IMR-90 (cell line): ENCODE measurements around the gene CHD3. TPM values are rescaled to one million over a fixed set of nuclear protein-coding genes. Genes with fewer than 3 reads are reported as not detected.

Experiments used
- ATAC-seq: fragments of 200-7000 bp; cut with Tn5 transposase; 2 replicates; pipeline ENCODE4 v1.9.1; 2020; ENCODE audit warnings: low read depth, mild to moderate bottlenecking, moderate library complexity
- BruUV-seq: library from RNA; stranded (reverse); fragments of 400-500 nt; replicated peaks from 2 replicates; lab custom pipeline; 2021; lab: Mats Ljungman, UMichigan
- CTCF ChIA-PET: fragments of 300-600 bp; formaldehyde crosslinking; extraction: SDS; loops from one replicate; lab custom pipeline; 2021; ENCODE audit warnings: antibody characterized with exemption; lab: Yijun Ruan, JAX
- POLR2A ChIA-PET: fragments of 300-600 bp; sonication (Branson Sonifier 250); formaldehyde crosslinking; loops from one replicate; lab custom pipeline; 2022; ENCODE audit warnings: antibody characterized with exemption; ENCODE audit not compliant: unreplicated experiment; lab: Charles Lee
- DNase-seq: peaks from one replicate; pipeline ENCODE4 v3.0.0; 2013
- H2AFZ ChIP-seq: replicated peaks from 2 replicates; pipeline ENCODE3; 2013; ENCODE audit warnings: low read length, mild to moderate bottlenecking; ENCODE audit not compliant: poor library complexity
- H2AK5ac ChIP-seq: 2 replicates; pipeline ENCODE4 v1.6.1; 2013; ENCODE audit warnings: low read depth, low read length, inconsistent platforms
- H2AK9ac ChIP-seq: replicated peaks from 2 replicates; pipeline ENCODE3; 2013; ENCODE audit warnings: mild to moderate bottlenecking, low read depth, low read length, moderate library complexity; ENCODE audit not compliant: poor library complexity
- H2BK120ac ChIP-seq: 2 replicates; pipeline ENCODE4 v1.6.1; 2013; ENCODE audit warnings: low read depth, low read length, inconsistent platforms
- H2BK15ac ChIP-seq: 3 replicates; pipeline ENCODE4 v1.6.1; 2013; ENCODE audit warnings: low read depth, low read length, inconsistent platforms
- H2BK20ac ChIP-seq: 2 replicates; pipeline ENCODE4 v1.6.1; 2013; ENCODE audit warnings: low read depth, mild to moderate bottlenecking, inconsistent platforms, low read length, moderate library complexity
- H2BK5ac ChIP-seq: 2 replicates; pipeline ENCODE4 v1.6.1; 2013; ENCODE audit warnings: mild to moderate bottlenecking, low read depth, low read length, inconsistent platforms; ENCODE audit not compliant: poor library complexity, severe bottlenecking
- H3K14ac ChIP-seq: replicated peaks from 2 replicates; pipeline ENCODE4 v1.6.1; 2013; ENCODE audit warnings: low read depth, low read length, inconsistent platforms
- H3K18ac ChIP-seq: 2 replicates; pipeline ENCODE4 v1.6.1; 2013; ENCODE audit warnings: low read depth, low read length, control low read depth
- H3K23ac ChIP-seq: 2 replicates; pipeline ENCODE4 v1.6.1; 2013; ENCODE audit warnings: low read depth, low read length, inconsistent platforms
- H3K27ac ChIP-seq: 2 replicates; pipeline ENCODE4 v1.5.1; 2013; ENCODE audit warnings: mild to moderate bottlenecking, control low read depth, low read length; ENCODE audit not compliant: insufficient read depth
- H3K27me3 ChIP-seq: 2 replicates; pipeline ENCODE4 v1.6.1; 2013; ENCODE audit warnings: low read length; ENCODE audit not compliant: control insufficient read depth, insufficient read depth
- H3K36me3 ChIP-seq: 2 replicates; pipeline ENCODE4 v1.6.1; 2013; ENCODE audit warnings: low read length, mixed read lengths; ENCODE audit not compliant: control insufficient read depth, insufficient read depth
- H3K4ac ChIP-seq: 2 replicates; pipeline ENCODE4 v1.6.1; 2013; ENCODE audit warnings: low read depth, low read length, inconsistent platforms
- H3K4me1 ChIP-seq: 2 replicates; pipeline ENCODE4 v1.6.1; 2013; ENCODE audit warnings: low read length, mixed read lengths; ENCODE audit not compliant: control insufficient read depth, insufficient read depth
- H3K4me2 ChIP-seq: 2 replicates; pipeline ENCODE4 v1.6.1; 2013; ENCODE audit warnings: low read depth, mild to moderate bottlenecking, control low read depth, low read length, moderate library complexity
- H3K4me3 ChIP-seq: 2 replicates; pipeline ENCODE4 v1.5.1; 2013; ENCODE audit warnings: low read depth, mild to moderate bottlenecking, control low read depth, low read length, moderate library complexity; ENCODE audit not compliant: insufficient read depth
- H3K56ac ChIP-seq: 2 replicates; pipeline ENCODE4 v1.6.1; 2013; ENCODE audit warnings: low read length, inconsistent platforms; ENCODE audit not compliant: insufficient read depth; ENCODE audit errors: extremely low read depth
- H3K79me1 ChIP-seq, 2 experiments: 2 replicates each; pipeline ENCODE4 v1.6.1; 2013; ENCODE audit warnings: low read length in 2 of 2, inconsistent platforms in 1 of 2, low read depth in 1 of 2
- H3K9ac ChIP-seq: 2 replicates; pipeline ENCODE4 v1.6.1; 2013; ENCODE audit warnings: low read depth, low read length, control low read depth
- H3K9me1 ChIP-seq: 2 replicates; pipeline ENCODE4 v1.6.1; 2013; ENCODE audit warnings: low read length, inconsistent platforms; ENCODE audit not compliant: insufficient read depth
- H3K9me3 ChIP-seq: 2 replicates; pipeline ENCODE4 v1.6.1; 2013; ENCODE audit warnings: low read length; ENCODE audit not compliant: control insufficient read depth, insufficient read depth
- H4K20me1 ChIP-seq: 2 replicates; pipeline ENCODE4 v1.6.1; 2013; ENCODE audit warnings: low read length, inconsistent platforms; ENCODE audit not compliant: insufficient read depth
- H4K5ac ChIP-seq: 2 replicates; pipeline ENCODE4 v1.6.1; 2013; ENCODE audit warnings: mild to moderate bottlenecking, low read depth, low read length, control low read depth
- H4K8ac ChIP-seq, 2 experiments: 2 replicates each; pipeline ENCODE4 v1.6.1; 2013; ENCODE audit warnings: low read depth in 2 of 2, low read length in 2 of 2, control low read depth in 1 of 2, inconsistent platforms in 1 of 2
- H4K91ac ChIP-seq: 2 replicates; pipeline ENCODE4 v1.6.1; 2013; ENCODE audit warnings: low read depth, low read length, inconsistent platforms; ENCODE audit not compliant: insufficient read depth
- BHLHE40 ChIP-seq: fragments of 150-350 bp; IDR thresholded peaks from 2 replicates; pipeline ENCODE4 v1.6.1; 2016; ENCODE audit warnings: mild to moderate bottlenecking, low read depth, low read length
- CHD1 ChIP-seq: IDR thresholded peaks from 2 replicates; pipeline ENCODE4 v1.6.1; 2012; ENCODE audit warnings: low read depth, low read length, improper control_type of control experiment
- FOS ChIP-seq: fragments of 150-350 bp; IDR thresholded peaks from 2 replicates; pipeline ENCODE4 v1.6.1; 2016; ENCODE audit warnings: low read depth, low read length
- MXI1 ChIP-seq: IDR thresholded peaks from 2 replicates; pipeline ENCODE4 v1.6.1; 2012; ENCODE audit warnings: low read depth, mild to moderate bottlenecking, low read length, moderate library complexity, borderline replicate concordance
- NFE2L2 ChIP-seq: fragments of 150-350 bp; IDR thresholded peaks from 2 replicates; pipeline ENCODE4 v1.6.1; 2016; ENCODE audit warnings: low read depth, mild to moderate bottlenecking, low read length
- RAD21 ChIP-seq: IDR thresholded peaks from 2 replicates; pipeline ENCODE4 v1.6.1; 2012; ENCODE audit warnings: low read length, improper control_type of control experiment
- RFX5 ChIP-seq: IDR thresholded peaks from 2 replicates; pipeline ENCODE4 v1.8.0; 2012; ENCODE audit warnings: low read depth, mild to moderate bottlenecking, low read length, moderate library complexity
- SMC3 ChIP-seq: fragments of 150-350 bp; IDR thresholded peaks from 2 replicates; pipeline ENCODE4 v1.6.1; 2016; ENCODE audit warnings: low read depth, mild to moderate bottlenecking, antibody characterized with exemption, low read length, moderate library complexity
- WGBS, 2 experiments: methylation state at CpG; one replicate each; pipeline versions ENCODE4 v1.1.5 to v1.1.7; 2013; ENCODE audit warnings: missing lambda C conversion rate in 2 of 2; ENCODE audit not compliant: insufficient read length in 1 of 2; ENCODE audit errors: extremely low coverage in 2 of 2; 5-methylcytosine and 5-hydroxymethylcytosine counted together
- dilution Hi-C: fragments of 300-500 bp; cut with HindIII; formaldehyde crosslinking; loops from one replicate; pipeline ENCODE4 v1.14.3; 2018; ENCODE audit warnings: low sequenced_read_pairs; ENCODE audit not compliant: unreplicated experiment
- in situ Hi-C: fragments of 300-500 bp; cut with MboI; formaldehyde crosslinking; loops from 3 replicates; pipeline ENCODE4 v1.14.3; 2019; ENCODE audit warnings: low sequenced_read_pairs, inconsistent platforms, mixed read lengths
- intact Hi-C: fragments of 100-400 bp; cut with micrococcal nuclease; formaldehyde crosslinking; loops from 2 replicates; pipeline ENCODE4 v1.10.0; 2022
- polyA plus RNA-seq, 3 experiments: library from polyadenylated mRNA; depleted of rRNA; stranded (reverse); fragments of >200 nt; gene quantifications; 2 replicates each; pipeline ENCODE4 v1.2.3, GENCODE V29; 2012; ENCODE audit warnings: low replicate concordance in 1 of 3
- total RNA-seq: library from RNA; depleted of rRNA; stranded (reverse); fragments of >200 nt; gene quantifications from 2 replicates; pipeline ENCODE4 v1.2.3, GENCODE V29; 2012
- TF ChIP-seq, protein P1 (sequence below): fragments of 150-350 bp; IDR thresholded peaks from 2 replicates; pipeline ENCODE4 v1.6.1; 2017; ENCODE audit warnings: mild to moderate bottlenecking, antibody characterized with exemption, low read length, low read depth
- TF ChIP-seq, protein P2 (sequence below): conservative IDR thresholded peaks from 2 replicates; pipeline ENCODE4 v1.5.1; 2012; ENCODE audit warnings: mild to moderate bottlenecking, low read depth, low read length, improper control_type of control experiment

Gene CHD3
- total and polyA plus RNA-seq, 2 of the 4 experiments (the other 2 are of a cell fraction), result 65.4 to 78.1 TPM

DNA sequence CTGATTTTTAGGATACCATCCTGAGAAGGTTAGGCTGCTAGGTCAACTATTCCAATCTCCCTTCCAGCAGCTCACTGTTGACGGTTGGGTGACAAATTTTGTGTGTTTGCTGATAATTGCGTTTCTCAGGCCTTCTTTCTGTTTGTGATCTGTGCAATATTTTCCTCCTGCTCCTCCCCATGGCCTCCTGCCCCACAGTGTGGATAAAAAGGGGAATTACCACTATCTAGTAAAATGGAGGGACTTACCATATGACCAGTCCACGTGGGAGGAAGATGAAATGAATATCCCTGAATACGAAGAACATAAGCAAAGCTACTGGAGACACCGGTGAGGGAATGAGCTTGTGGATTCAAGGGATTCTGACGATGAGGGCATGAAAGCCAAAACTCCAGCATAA is 9.2 kb downstream of the CHD3 start:
- H2AK9ac ChIP-seq, result peak overlapping the region; percentile 47
- no peak overlapping the region for H4K8ac ChIP-seq
- no peak overlapping the region for H3K27ac ChIP-seq
- H3K4me1 ChIP-seq, result no peaks in the 10 kb centered on the region
- no TSS peak for BruUV-seq
- no peak overlapping the region for H4K91ac ChIP-seq
- CTCF ChIA-PET, result no interaction called here
- H3K9me1 ChIP-seq, result no peaks in the 10 kb centered on the region
- H3K4me2 ChIP-seq, result no peak overlapping the region
- intact Hi-C loops (loop anchor here (1.0 to 5.0 kb wide), 3 partner anchors 35 to 155 kb away; no protein-coding TSS in a partner anchor), dilution Hi-C loops (no loop called here), in situ Hi-C loops (loop anchor here (5.0 kb wide), 1 partner anchor 35 kb away; no protein-coding TSS in a partner anchor)
- H3K18ac ChIP-seq, result no peak overlapping the region
- H2BK120ac ChIP-seq, result no peak overlapping the region
- 67% methylated on average over 1 of the region's 6 CpGs; no CpG with 5 or more reads in 1 of the 2 experiments for WGBS, 2 experiments
- H2AFZ ChIP-seq, result no peak overlapping the region
- POLR2A ChIA-PET, result no interaction called here
- H3K27me3 ChIP-seq, result no peaks in the 10 kb centered on the region
- peaks cover 3% of the 10 kb centered on the region; the same call in 1 of the 2 replicates for H4K20me1 ChIP-seq
- no peak overlapping the region for H2BK20ac ChIP-seq
- H3K9me3 ChIP-seq, result no peaks in the 10 kb centered on the region
- no peak overlapping the region for H3K4me3 ChIP-seq
- no peak overlapping the region for H3K56ac ChIP-seq
- TF ChIP-seq NFE2L2 (no peak), RAD21 (peak; percentile 88), FOS (no peak), RFX5 (no peak), MXI1 (peak; percentile 40; the same call in 1 of the 2 replicates), BHLHE40 (no peak), CHD1 (no peak), SMC3 (peak; percentile 89)
- TF ChIP-seq, protein P1, sequence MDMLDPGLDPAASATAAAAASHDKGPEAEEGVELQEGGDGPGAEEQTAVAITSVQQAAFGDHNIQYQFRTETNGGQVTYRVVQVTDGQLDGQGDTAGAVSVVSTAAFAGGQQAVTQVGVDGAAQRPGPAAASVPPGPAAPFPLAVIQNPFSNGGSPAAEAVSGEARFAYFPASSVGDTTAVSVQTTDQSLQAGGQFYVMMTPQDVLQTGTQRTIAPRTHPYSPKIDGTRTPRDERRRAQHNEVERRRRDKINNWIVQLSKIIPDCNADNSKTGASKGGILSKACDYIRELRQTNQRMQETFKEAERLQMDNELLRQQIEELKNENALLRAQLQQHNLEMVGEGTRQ, result peak; percentile 67; the same call in 1 of the 2 replicates
- TF ChIP-seq, protein P2, sequence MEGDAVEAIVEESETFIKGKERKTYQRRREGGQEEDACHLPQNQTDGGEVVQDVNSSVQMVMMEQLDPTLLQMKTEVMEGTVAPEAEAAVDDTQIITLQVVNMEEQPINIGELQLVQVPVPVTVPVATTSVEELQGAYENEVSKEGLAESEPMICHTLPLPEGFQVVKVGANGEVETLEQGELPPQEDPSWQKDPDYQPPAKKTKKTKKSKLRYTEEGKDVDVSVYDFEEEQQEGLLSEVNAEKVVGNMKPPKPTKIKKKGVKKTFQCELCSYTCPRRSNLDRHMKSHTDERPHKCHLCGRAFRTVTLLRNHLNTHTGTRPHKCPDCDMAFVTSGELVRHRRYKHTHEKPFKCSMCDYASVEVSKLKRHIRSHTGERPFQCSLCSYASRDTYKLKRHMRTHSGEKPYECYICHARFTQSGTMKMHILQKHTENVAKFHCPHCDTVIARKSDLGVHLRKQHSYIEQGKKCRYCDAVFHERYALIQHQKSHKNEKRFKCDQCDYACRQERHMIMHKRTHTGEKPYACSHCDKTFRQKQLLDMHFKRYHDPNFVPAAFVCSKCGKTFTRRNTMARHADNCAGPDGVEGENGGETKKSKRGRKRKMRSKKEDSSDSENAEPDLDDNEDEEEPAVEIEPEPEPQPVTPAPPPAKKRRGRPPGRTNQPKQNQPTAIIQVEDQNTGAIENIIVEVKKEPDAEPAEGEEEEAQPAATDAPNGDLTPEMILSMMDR, result peak; percentile 77
- H3K23ac ChIP-seq, result no peak overlapping the region
- no peak overlapping the region for H3K14ac ChIP-seq
- H2BK15ac ChIP-seq, result no peak overlapping the region
- no peak overlapping the region for H3K4ac ChIP-seq
- 0 out of 2 replicates have a peak overlapping the region, but pooled peaks have one; percentile 35 for H4K5ac ChIP-seq
- no peak overlapping the region for H2BK5ac ChIP-seq
- H3K36me3 ChIP-seq, result peaks cover 78% of the 10 kb centered on the region
- H3K9ac ChIP-seq, result no peak overlapping the region
- peaks cover 0 to 28% of the 10 kb centered on the region in 2 experiments; a peak in 2 of 4 replicates for H3K79me1 ChIP-seq
- no peak overlapping the region for H2AK5ac ChIP-seq
- ATAC-seq (peak; percentile 90), DNase-seq (peak; percentile 77)
